B cell (primary cell): Measurements from ENCODE around the gene GPR176.

Experiments
- EZH2 ChIP-seq: IDR thresholded peaks from 2 replicates; pipeline ENCODE4 v1.6.1; 2012; ENCODE audit warnings: borderline replicate concordance, low read depth, mild to moderate bottlenecking, moderate library complexity, low read length; ENCODE audit not compliant: insufficient read depth, poor library complexity, severe bottlenecking
- TF ChIP-seq, protein P1 (sequence below): fragments of 200-600 bp; IDR thresholded peaks from one replicate; pipeline ENCODE4 v1.8.0; 2022; ENCODE audit warnings: antibody characterized with exemption, mild to moderate bottlenecking

GRCh38 chr15:39896846-39897245 lies 23.2 kb downstream of the GPR176 start:
- TF ChIP-seq, protein P1, sequence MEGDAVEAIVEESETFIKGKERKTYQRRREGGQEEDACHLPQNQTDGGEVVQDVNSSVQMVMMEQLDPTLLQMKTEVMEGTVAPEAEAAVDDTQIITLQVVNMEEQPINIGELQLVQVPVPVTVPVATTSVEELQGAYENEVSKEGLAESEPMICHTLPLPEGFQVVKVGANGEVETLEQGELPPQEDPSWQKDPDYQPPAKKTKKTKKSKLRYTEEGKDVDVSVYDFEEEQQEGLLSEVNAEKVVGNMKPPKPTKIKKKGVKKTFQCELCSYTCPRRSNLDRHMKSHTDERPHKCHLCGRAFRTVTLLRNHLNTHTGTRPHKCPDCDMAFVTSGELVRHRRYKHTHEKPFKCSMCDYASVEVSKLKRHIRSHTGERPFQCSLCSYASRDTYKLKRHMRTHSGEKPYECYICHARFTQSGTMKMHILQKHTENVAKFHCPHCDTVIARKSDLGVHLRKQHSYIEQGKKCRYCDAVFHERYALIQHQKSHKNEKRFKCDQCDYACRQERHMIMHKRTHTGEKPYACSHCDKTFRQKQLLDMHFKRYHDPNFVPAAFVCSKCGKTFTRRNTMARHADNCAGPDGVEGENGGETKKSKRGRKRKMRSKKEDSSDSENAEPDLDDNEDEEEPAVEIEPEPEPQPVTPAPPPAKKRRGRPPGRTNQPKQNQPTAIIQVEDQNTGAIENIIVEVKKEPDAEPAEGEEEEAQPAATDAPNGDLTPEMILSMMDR = no peak
- TF ChIP-seq EZH2 = no peak
